Activated CD4-positive, alpha-beta T cell treated with anti-CD3 and anti-CD28 coated beads, Interleukin-2, amount 50 U/mL, for 16 hours (primary cell): ENCODE measurements around the gene TMC8.
"Not testable (repeated sequence)": the region's sequence is repeated elsewhere in the genome, so short reads cannot be mapped to it uniquely, and the experiment has no call there.

Experiments
- DNase-seq: peaks from one replicate; pipeline ENCODE4 v3.0.0-alpha.2; 2020

Gene TMC8

DNA sequence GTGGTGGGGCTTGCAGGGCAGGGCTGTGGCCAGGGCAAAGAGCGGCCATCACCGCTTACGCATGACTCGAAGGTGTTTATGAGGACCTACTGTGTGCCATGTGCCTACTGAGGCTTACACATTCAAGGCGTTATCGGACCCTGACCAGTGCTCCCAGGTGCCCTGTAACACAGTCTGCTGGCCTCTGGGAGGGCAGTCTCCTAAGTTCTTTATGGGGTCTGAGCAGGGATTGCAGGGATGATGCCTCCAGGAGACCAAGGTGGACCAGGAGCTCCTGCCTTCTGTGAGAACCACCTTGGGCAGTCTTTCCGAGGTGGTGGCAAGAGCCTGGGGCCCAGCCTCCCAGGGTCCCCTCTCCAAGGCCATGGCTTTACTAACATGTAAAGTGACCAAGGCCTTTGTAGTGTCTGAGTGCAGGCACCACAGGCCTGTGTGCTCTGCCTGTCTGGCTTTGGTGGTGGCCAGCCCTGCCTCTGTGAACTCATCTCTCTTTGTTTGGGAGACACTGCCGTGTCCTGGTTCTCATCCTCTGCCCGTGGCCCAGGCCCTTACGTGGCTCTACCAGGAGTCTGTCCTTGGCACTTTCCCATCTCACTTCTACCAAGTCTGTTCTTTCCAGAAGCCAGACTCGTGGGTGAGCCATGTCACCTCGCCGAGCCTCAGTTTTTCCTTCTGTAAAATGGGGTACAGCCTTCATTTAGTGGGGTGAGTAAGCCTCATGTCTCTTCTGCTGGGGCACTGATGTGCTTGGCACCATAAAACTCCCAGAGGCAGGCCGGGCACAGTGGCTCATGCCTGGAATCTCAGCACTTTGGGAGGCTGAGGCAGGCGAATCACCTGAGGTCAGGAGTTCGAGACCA, 34.4 kb downstream of the TMC8 start:
- DNase-seq: no peak

- DNase-seq: no peak
Observed at GRCh38 chr17:78166416-78166815, 35.8 kb downstream of the TMC8 start.

DNA sequence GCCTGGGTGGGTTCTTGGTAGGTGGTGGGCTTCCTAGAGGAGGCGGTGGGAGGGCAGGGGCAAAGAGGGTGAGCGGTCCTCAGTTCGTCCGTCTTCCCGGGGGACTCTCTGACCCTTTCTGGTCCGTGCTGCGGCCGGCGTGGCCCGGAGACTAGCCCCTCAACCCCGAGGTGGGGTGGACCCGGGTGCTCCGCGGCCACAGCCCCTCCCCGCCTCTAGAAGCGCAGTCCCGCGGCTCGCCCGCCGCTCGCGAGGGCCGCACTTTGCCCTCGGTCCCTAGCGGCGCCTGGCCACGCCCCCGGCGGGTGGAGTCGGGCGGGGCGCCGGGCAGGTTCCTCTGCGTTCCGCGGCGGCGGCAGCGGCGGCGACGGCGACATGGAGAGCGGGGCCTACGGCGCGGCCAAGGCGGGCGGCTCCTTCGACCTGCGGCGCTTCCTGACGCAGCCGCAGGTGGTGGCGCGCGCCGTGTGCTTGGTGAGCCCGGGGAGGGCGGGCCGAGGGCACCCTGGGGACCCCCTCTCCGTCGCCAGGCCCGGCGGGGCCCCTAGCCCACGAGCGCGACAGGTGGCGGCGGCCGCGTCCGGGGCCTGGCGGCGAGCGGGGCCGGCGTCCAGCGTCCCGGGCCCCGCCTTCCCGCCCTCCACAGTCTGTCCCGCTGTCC, 37.8 kb downstream of the TMC8 start, which contains the start of gene SYNGR2:
Gene SYNGR2, plus strand, starts transcription at position 340 of the 661 bp plus-strand sequence. Its CDS starts 36 bp downstream, at position 376.
- peak; percentile 88 for DNase-seq

DNA sequence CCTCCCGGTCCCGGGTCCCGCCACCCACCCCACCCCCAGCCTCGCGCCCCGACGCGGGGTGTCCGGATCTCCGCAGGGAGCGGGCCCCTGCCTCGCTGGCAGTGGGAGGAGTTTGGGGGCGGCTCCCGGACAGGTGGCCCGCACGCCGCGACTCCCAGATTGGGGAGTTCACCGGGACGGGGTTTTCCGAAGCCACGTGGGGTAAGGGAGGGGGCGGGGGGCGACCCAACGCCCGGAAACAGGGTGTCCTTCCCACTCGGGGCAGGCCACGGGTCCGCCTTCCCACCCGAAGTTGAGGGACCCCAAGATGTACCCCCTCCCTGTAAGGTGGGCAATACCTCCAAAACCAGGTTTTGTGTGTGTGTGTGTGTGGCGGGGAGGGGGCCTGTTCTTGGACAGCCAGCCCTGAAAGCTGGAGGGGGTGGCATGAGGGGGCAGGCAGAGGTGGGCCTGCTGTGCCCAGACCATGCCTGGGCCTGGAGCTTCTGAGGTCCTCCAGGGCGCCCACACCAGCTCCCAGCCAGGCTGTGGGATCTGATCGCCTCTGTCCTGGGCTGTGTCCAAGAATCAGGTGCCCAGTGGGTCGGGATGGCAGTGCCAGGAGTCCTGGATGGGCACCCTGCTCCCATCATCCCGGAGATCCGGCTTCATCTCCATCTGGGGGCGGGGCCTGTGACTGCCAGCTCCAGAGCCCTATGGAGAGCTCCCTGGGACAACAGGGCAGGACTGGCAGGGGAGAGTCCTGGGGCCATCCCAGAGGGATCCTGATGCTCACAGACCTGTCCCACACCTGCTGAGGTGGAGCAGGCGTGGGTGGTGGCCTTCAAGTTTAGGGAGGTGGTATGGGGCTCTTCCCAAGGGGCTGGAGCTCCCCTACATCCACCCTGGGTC, 38.6 kb downstream of the TMC8 start:
- peak; percentile 44 for DNase-seq

GRCh38 chr17:78170692-78171590, 40.4 kb downstream of the TMC8 start:
- DNase-seq: no peak

DNA sequence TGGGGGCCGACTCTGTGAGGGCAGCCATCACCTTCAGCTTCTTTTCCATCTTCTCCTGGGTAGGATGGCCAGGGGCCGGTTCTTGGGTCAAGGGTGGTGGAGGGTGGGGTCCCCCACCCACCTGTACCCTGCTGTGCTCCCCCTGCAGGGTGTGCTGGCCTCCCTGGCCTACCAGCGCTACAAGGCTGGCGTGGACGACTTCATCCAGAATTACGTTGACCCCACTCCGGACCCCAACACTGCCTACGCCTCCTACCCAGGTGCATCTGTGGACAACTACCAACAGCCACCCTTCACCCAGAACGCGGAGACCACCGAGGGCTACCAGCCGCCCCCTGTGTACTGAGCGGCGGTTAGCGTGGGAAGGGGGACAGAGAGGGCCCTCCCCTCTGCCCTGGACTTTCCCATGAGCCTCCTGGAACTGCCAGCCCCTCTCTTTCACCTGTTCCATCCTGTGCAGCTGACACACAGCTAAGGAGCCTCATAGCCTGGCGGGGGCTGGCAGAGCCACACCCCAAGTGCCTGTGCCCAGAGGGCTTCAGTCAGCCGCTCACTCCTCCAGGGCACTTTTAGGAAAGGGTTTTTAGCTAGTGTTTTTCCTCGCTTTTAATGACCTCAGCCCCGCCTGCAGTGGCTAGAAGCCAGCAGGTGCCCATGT, 41.1 kb downstream of the TMC8 start:
- DNase-seq: not testable (repeated sequence)

GRCh38 chr17:78172249-78173051, 41.9 kb downstream of the TMC8 start:
- no peak for DNase-seq

- peak; percentile 42 for DNase-seq
Observed at GRCh38 chr17:78173097-78173715, 42.6 kb downstream of the TMC8 start.

DNA sequence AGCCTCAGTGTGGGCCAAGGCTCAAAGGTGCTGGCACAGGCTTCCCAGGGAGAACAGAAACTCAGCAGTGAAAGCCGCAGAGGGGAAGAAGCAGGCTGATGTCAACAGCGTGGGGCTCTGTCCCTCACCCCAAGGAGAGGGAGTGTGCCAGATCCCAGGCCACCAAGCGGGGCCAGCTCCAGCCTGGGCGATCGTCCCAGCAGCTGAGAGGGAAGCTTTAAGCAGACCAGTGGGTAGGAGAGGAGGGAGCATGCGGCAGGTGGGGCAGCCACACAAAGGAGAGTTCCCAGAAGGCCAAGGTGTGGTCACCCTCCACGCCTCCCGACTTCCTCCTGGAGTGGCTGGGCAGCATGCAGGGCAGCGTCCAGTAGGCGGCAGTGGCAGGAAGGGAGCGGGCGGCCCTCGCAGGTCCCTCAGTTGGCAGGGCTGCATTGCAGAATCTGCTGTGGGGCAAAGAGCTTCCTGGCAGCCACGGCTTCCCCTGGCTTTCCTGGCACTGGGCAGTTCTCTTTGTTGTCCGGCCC, 43.8 kb downstream of the TMC8 start:
- DNase-seq: no peak

DNA sequence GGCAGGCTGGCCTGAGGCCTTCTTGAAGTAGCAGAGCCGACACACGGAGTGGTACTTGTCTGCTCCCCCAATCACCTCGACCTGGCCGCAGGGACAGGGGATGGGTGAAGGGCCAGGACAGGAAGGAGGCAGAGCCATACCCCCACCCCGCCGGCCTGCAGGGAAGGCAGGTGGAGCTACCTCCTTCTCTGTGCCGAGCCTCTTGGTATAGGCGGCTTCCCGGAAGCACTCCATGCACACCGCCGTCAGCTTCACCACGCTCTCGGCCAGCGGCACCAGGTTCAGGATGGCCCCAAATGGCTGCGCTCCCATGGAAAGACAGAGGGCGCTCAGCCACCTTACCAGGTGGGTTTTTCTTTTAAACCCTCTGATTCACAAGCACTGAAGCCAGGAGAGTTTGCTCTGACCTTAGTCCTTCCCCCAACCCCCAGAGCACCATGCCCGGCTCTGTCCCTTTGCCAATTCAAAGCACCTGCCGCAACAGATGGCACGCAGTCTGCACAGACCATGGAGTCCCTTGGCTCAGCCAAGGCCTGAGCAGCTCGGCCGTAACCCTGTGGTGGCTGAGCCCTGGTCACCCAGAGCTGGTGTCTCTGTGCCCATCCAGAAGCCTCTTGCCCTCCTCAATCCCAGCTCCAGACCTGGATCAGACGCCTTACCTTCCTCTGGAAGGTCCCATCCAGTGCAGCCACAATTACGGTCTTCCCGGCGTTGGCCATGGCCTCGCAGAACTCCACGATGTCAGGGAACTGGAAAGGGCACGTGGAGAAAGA, 44.5 kb downstream of the TMC8 start:
- no peak for DNase-seq

DNA sequence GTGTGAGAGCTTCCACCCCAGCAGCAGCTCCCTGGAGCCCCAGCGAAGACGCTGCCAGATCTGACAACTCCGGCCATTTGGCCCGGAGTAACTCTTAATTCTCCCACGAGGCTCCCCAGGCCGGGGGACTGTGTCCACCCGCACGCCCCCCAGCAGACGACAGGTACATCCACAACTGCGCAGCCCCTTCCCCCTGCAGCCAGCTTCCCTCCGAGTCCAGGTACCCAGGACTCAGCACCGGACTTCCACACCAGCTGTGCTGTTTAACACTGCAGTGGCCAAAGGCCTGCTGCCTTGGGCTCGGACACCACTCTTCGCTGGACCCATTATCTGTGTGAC, 45.0 kb downstream of the TMC8 start:
- DNase-seq: no peak

- DNase-seq: peak; percentile 80
Observed at GRCh38 chr17:78176548-78177025, 46.0 kb downstream of the TMC8 start.

DNA sequence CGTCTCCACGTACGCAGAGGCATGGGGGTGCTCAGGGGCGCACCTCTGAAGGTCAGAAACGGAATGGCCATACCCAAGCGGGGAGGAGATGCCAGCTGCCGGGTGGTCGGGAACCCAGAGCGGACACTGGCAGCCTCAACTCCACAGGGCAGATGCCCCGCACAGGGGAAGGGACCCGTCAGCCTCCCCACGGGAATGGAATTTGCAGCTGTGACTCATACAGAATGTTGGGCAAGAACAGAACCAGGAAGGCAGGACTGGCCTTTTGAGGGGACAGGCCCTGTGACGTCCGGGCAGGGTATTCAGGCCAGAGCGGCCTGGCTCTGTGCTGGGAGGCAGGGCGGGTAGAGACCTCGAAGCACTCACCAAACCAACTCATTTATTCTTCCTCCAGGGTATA, 48.8 kb downstream of the TMC8 start:
- no peak for DNase-seq

DNA sequence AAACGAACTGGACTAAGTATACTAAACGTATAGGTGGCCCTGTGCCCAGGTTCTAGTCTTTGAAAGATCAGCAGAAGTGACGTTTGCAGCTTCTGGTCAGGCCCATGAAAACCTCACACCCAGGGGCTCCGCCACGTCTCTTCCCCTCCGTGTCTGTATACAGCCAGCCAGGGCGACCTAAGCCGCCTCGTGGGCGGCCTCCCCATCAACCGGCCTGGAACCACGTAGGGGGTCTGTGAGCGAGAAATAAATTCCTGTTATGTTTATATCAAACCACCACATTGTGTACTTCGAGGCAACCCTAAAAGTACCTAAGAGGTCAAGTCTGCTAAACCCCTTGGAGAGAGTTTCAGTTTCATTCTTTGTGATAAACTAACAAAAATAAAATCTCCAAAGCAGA, 49.5 kb downstream of the TMC8 start:
- DNase-seq: no peak

DNA sequence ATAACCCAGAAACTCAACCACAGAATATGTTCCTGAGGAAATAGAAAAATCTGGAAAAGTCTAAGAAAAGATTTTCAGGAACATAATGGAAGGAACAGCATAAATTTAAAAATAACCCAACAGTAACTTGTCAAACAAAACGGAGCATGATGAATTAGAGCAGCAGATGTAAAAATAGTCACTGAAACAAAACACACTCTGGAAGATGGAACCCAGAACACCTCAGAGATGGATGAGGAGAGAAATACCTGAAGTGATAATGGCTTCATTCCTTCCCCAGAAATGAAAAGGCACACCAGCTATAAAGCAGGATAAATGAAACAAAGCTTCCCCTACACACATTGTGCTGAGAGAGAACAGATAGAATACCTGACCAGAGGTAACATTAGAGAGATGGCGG, 49.9 kb downstream of the TMC8 start:
- DNase-seq: no peak

DNA sequence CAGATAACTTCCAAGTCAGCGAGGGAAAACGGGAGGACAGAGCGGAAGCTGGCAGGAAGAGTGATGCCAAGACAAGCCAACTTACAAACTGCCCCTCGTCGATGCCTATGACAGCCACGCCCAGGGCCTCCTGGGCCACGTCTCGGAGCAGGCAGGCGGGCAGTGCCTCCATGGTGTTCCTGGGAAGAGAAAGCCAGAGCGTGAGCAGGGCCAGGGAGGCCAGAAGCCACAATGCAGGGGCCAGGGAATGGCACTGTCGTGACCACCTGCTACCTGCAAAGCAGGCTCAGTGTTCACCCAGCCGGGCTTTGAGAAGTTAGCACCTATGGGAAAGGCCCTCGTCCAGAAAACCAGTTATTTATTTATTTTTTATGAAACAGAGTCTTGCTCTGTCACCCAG, 51.9 kb downstream of the TMC8 start:
- DNase-seq: no peak

DNA sequence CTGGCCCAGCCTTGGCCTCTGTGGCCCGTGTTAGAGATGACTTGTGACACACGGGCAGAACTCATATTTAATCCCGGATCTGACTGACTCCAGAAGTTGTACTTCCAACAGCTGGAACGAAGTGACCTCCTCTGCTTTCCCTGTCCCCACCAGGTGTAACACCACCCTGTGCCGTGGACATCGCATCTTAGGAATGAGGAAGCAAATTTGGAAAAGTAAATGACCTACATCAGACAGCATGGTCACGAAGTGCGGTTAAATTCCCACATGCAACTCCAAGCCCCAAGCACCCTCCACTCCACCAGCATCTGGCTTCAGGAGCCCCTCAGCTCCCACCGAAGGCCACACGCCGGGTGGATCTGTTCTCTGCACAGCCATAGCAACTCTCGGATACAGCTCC, 53.3 kb downstream of the TMC8 start:
- DNase-seq: no peak

DNA sequence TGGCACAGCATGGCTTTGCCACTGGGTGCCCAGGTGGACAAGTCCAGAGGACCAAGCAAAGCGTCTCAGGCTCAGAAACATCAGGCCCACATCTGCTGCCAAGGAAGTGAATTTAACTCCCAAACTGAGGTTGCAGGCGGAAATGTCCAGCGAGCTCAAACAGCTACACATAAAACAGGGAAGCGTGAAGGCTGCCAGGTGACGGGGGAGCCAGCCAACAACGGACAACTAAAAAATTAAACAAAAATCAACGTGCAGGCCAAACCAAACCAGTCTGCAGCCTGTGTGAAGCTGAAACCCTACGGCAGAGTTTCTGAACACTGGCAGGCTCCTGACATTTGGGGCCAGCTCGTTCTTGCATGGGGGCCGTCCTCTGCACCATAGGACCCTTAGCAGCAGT, 53.8 kb downstream of the TMC8 start:
- no peak for DNase-seq

- no peak for DNase-seq
Observed at GRCh38 chr17:78184868-78185267, 54.3 kb downstream of the TMC8 start.
